Neural progenitor cell (in vitro differentiated cells): Measurements from ENCODE around the gene MAP6. TPM values are rescaled to one million over a fixed set of nuclear protein-coding genes. Genes with fewer than 3 reads are reported as not detected.
A peak's percentile ranks its signal among the peaks of the same experiment; 100 is the strongest.

Experiments used
- DNase-seq: peaks from one replicate; pipeline ENCODE4 v3.0.0-alpha.2; 2016; ENCODE audit warnings: low spot score
- H2AFZ ChIP-seq: fragments of 200-600 bp; sonication (generic); replicated peaks from 2 replicates; pipeline ENCODE4 v1.6.1; 2016; ENCODE audit warnings: antibody characterized with exemption
- H3F3A ChIP-seq: fragments of 200-600 bp; sonication (generic); 2 replicates; pipeline ENCODE4 v1.6.1; 2016; ENCODE audit warnings: antibody characterized with exemption, low read depth
- H3K27ac ChIP-seq: fragments of 200-600 bp; sonication (generic); 2 replicates; pipeline ENCODE4 v1.5.1; 2016; ENCODE audit warnings: mild to moderate bottlenecking
- H3K27me3 ChIP-seq: fragments of 200-600 bp; sonication (generic); 2 replicates; pipeline ENCODE4 v1.6.1; 2016; ENCODE audit warnings: mild to moderate bottlenecking, moderate library complexity
- H3K36me3 ChIP-seq: fragments of 200-600 bp; sonication (generic); 2 replicates; pipeline ENCODE4 v1.5.1; 2016
- H3K4me1 ChIP-seq: fragments of 200-600 bp; sonication (generic); 2 replicates; pipeline ENCODE4 v1.6.1; 2016; ENCODE audit warnings: mixed run types
- H3K4me2 ChIP-seq: fragments of 200-600 bp; sonication (generic); 2 replicates; pipeline ENCODE4 v1.6.1; 2016
- H3K4me3 ChIP-seq: fragments of 200-600 bp; sonication (generic); 2 replicates; pipeline ENCODE4 v1.5.1; 2016
- H3K79me2 ChIP-seq: fragments of 200-600 bp; sonication (generic); 2 replicates; pipeline ENCODE4 v1.6.1; 2016; ENCODE audit warnings: low read depth
- H3K9ac ChIP-seq: fragments of 200-600 bp; sonication (generic); 2 replicates; pipeline ENCODE4 v1.6.1; 2016
- H3K9me3 ChIP-seq: fragments of 200-600 bp; sonication (generic); 2 replicates; pipeline ENCODE4 v1.5.1; 2016; ENCODE audit warnings: low read depth
- H4K20me1 ChIP-seq: fragments of 200-600 bp; sonication (generic); 2 replicates; pipeline ENCODE4 v1.6.1; 2016; ENCODE audit warnings: low read depth
- H3K27ac Mint-ChIP-seq: 3 replicates; pipeline ENCODE4 v1.8.0; 2021; ENCODE audit warnings: mixed read lengths
- H3K27me3 Mint-ChIP-seq: 2 replicates; pipeline ENCODE4 v1.8.0; 2022; ENCODE audit warnings: low read depth, mild to moderate bottlenecking, inconsistent platforms, moderate library complexity, mixed read lengths; ENCODE audit not compliant: insufficient read depth
- H3K36me3 Mint-ChIP-seq: 3 replicates; pipeline ENCODE4 v1.8.0; 2021; ENCODE audit warnings: mixed read lengths
- H3K4me1 Mint-ChIP-seq: 3 replicates; pipeline ENCODE4 v1.8.0; 2021; ENCODE audit warnings: mixed read lengths
- H3K4me3 Mint-ChIP-seq: 3 replicates; pipeline ENCODE4 v1.8.0; 2021; ENCODE audit warnings: mild to moderate bottlenecking, moderate library complexity, mixed read lengths
- H3K9me3 Mint-ChIP-seq: 3 replicates; pipeline ENCODE4 v1.8.0; 2020; ENCODE audit warnings: mixed read lengths
- CTCF ChIP-seq: fragments of 200-600 bp; sonication (generic); IDR thresholded peaks from 2 replicates; pipeline ENCODE4 v1.5.1; 2017; ENCODE audit warnings: antibody characterized with exemption, mild to moderate bottlenecking
- EZH2 ChIP-seq: fragments of 200-600 bp; sonication (generic); IDR thresholded peaks from 2 replicates; pipeline ENCODE4 v1.6.1; 2017; ENCODE audit warnings: antibody characterized with exemption, mild to moderate bottlenecking, moderate library complexity
- EZH2phosphoT487 ChIP-seq: fragments of 200-600 bp; sonication (generic); IDR thresholded peaks from 2 replicates; pipeline ENCODE4 v1.6.1; 2017; ENCODE audit warnings: antibody characterized with exemption
- total RNA-seq: library from RNA; depleted of rRNA; stranded (reverse); fragments of >200 nt; gene quantifications from 2 replicates; pipeline ENCODE4 v1.2.3, GENCODE V29; 2015; ENCODE audit warnings: low replicate concordance

The MAP6 gene
- total RNA-seq, 1 donor from 2014 or later: 9.9 TPM

- peak; percentile 90 for DNase-seq
- Histone ChIP-seq H3K9me3 (no peaks in the 10 kb centered on the region), H3F3A (peaks cover 28% of the 10 kb centered on the region), H3K36me3 (no peaks in the 10 kb centered on the region), H2AFZ (peak overlapping the region; percentile 54), H3K9ac (peak overlapping the region; percentile 70), H3K79me2 (no peaks in the 10 kb centered on the region), H3K4me1 (peaks cover 16% of the 10 kb centered on the region), H3K4me2 (peak overlapping the region; percentile 92), H3K4me3 (peak overlapping the region; percentile 74), H3K27me3 (no peaks in the 10 kb centered on the region), H3K27ac (peak overlapping the region; percentile 89), H4K20me1 (no peaks in the 10 kb centered on the region)
- H3K4me1 Mint-ChIP-seq: peaks cover 25% of the 10 kb centered on the region
- H3K36me3 Mint-ChIP-seq: peaks cover 5% of the 10 kb centered on the region
- H3K4me3 Mint-ChIP-seq: peak overlapping the region; percentile 82
- H3K27ac Mint-ChIP-seq: peak overlapping the region; percentile 95
- H3K27me3 Mint-ChIP-seq: peaks cover 5% of the 10 kb centered on the region
- H3K9me3 Mint-ChIP-seq: no peaks in the 10 kb centered on the region
- TF ChIP-seq EZH2phosphoT487: no peak
- TF ChIP-seq EZH2: no peak
- TF ChIP-seq CTCF: peak; percentile 51
These were observed 85.7 kb downstream of the MAP6 start for GRCh38 chr11:75582895-75583717.

GRCh38 chr11:75582506-75582894, 86.3 kb downstream of the MAP6 start:
- no peak overlapping the region for H3K27ac ChIP-seq
- Mint-ChIP-seq H3K4me3 (peak overlapping the region; percentile 82), H3K27ac (peak overlapping the region; percentile 95)

GRCh38 chr11:75579841-75580240, 89.0 kb downstream of the MAP6 start:
- peaks cover 3% of the 10 kb centered on the region for H3K36me3 Mint-ChIP-seq
- H3K79me2 ChIP-seq: no peaks in the 10 kb centered on the region
- peaks cover 9% of the 10 kb centered on the region for H3K27me3 Mint-ChIP-seq
- peaks cover 16% of the 10 kb centered on the region for H3K4me1 ChIP-seq
- no peaks in the 10 kb centered on the region for H4K20me1 ChIP-seq
- H3K4me3 Mint-ChIP-seq: no peak overlapping the region
- no peak overlapping the region for H3K4me2 ChIP-seq
- no peak overlapping the region for H3K9ac ChIP-seq
- H3K4me3 ChIP-seq: no peak overlapping the region
- no peak for TF ChIP-seq EZH2phosphoT487
- no peak for TF ChIP-seq CTCF
- no peak for TF ChIP-seq EZH2
- no peaks in the 10 kb centered on the region for H3K9me3 ChIP-seq
- no peak for DNase-seq
- H2AFZ ChIP-seq: no peak overlapping the region
- no peak overlapping the region for H3K27ac Mint-ChIP-seq
- no peak overlapping the region for H3K27ac ChIP-seq
- no peaks in the 10 kb centered on the region for H3K27me3 ChIP-seq
- peaks cover 28% of the 10 kb centered on the region for H3K4me1 Mint-ChIP-seq
- H3F3A ChIP-seq: peaks cover 49% of the 10 kb centered on the region
- H3K9me3 Mint-ChIP-seq: no peaks in the 10 kb centered on the region
- no peaks in the 10 kb centered on the region for H3K36me3 ChIP-seq

More at GRCh38 chr11:75582506-75582894, 86.3 kb downstream of the MAP6 start:
- H3K79me2 ChIP-seq: no peaks in the 10 kb centered on the region
- H3K4me2 ChIP-seq: peak overlapping the region; percentile 92
- peaks cover 25% of the 10 kb centered on the region for H3K4me1 Mint-ChIP-seq
- H4K20me1 ChIP-seq: no peaks in the 10 kb centered on the region
- H2AFZ ChIP-seq: peak overlapping the region; percentile 54
- peaks cover 16% of the 10 kb centered on the region for H3K4me1 ChIP-seq
- no peak for TF ChIP-seq EZH2
- no peak for TF ChIP-seq EZH2phosphoT487
- TF ChIP-seq CTCF: no peak
- H3K4me3 ChIP-seq: no peak overlapping the region
- no peaks in the 10 kb centered on the region for H3K36me3 ChIP-seq
- H3K9me3 Mint-ChIP-seq: no peaks in the 10 kb centered on the region
- H3F3A ChIP-seq: peaks cover 28% of the 10 kb centered on the region
- H3K27me3 ChIP-seq: no peaks in the 10 kb centered on the region
- H3K9me3 ChIP-seq: no peaks in the 10 kb centered on the region
- H3K9ac ChIP-seq: no peak overlapping the region
- peaks cover 5% of the 10 kb centered on the region for H3K27me3 Mint-ChIP-seq
- peaks cover 5% of the 10 kb centered on the region for H3K36me3 Mint-ChIP-seq
- DNase-seq: no peak
